Duodenal mucosa (tissue), 2 donors: ENCODE measurements around the gene KLC1.
A peak's percentile ranks its signal among the peaks of the same experiment; 100 is the strongest.
"Not testable (repeated sequence)": the region's sequence is repeated elsewhere in the genome, so short reads cannot be mapped to it uniquely, and the experiment has no call there.

Source experiments
- H3K27ac ChIP-seq: one replicate; pipeline ENCODE4 v1.7.0; 2013; ENCODE audit warnings: low read depth, low read length
- H3K27me3 ChIP-seq, 2 donors: one replicate each; pipeline ENCODE4 v1.7.0; 2013; ENCODE audit warnings: low read length in 2 of 2, control low read depth in 1 of 2; ENCODE audit not compliant: insufficient read depth in 2 of 2, control insufficient read depth in 1 of 2
- H3K36me3 ChIP-seq, 2 donors: one replicate each; pipeline ENCODE4 v1.7.0; 2013; ENCODE audit warnings: low read length in 2 of 2, control low read depth in 1 of 2; ENCODE audit not compliant: insufficient read depth in 2 of 2, control insufficient read depth in 1 of 2
- H3K4me1 ChIP-seq, 2 donors: one replicate each; pipeline ENCODE4 v1.7.0; 2013; ENCODE audit warnings: low read length in 2 of 2, control low read depth in 1 of 2; ENCODE audit not compliant: insufficient read depth in 2 of 2, control insufficient read depth in 1 of 2
- H3K4me3 ChIP-seq, 2 donors: one replicate each; pipeline ENCODE4 v1.7.0; 2013; ENCODE audit warnings: low read length in 2 of 2, low read depth in 1 of 2
- H3K9ac ChIP-seq, 2 donors: one replicate each; pipeline ENCODE4 v1.7.0; 2013; ENCODE audit warnings: low read length in 2 of 2, low read depth in 1 of 2
- H3K9me3 ChIP-seq, 2 donors: one replicate each; pipeline ENCODE4 v1.7.0; 2013; ENCODE audit warnings: low read length in 2 of 2, control low read depth in 1 of 2; ENCODE audit not compliant: control insufficient read depth in 1 of 2

KLC1 gene

GRCh38 chr14:103606963-103607668, 21.9 kb upstream of the KLC1 start:
- no peaks in the 10 kb centered on the region for H3K36me3 ChIP-seq
- peak overlapping the region in 1 of 2 donors; percentile 14 for H3K9ac ChIP-seq
- no peak overlapping the region for H3K27ac ChIP-seq
- peak overlapping the region; percentile 50 to 53 for H3K4me3 ChIP-seq
- peaks cover 8 to 9% of the 10 kb centered on the region in 2 donors for H3K27me3 ChIP-seq
- peaks cover 0 to 9% of the 10 kb centered on the region in 2 donors for H3K9me3 ChIP-seq
- H3K4me1 ChIP-seq: peaks cover 14 to 21% of the 10 kb centered on the region in 2 donors

GRCh38 chr14:103607822-103608221, 21.2 kb upstream of the KLC1 start:
- Histone ChIP-seq H3K36me3 (no peaks in the 10 kb centered on the region), H3K4me1 (peaks cover 14 to 21% of the 10 kb centered on the region in 2 donors), H3K27me3 (peaks cover 8 to 9% of the 10 kb centered on the region in 2 donors), H3K9ac (no peak overlapping the region), H3K27ac (no peak overlapping the region), H3K4me3 (peak overlapping the region; percentile 50 to 53), H3K9me3 (peaks cover 0 to 9% of the 10 kb centered on the region in 2 donors)

- not testable (repeated sequence) for H3K9me3 ChIP-seq, H3K36me3 ChIP-seq, H3K27me3 ChIP-seq, H3K9ac ChIP-seq, H3K4me3 ChIP-seq, H3K27ac ChIP-seq
- peaks cover 14 to 21% of the 10 kb centered on the region in 2 donors for H3K4me1 ChIP-seq
Observed at GRCh38 chr14:103609081-103609480, 19.9 kb upstream of the KLC1 start.

GRCh38 chr14:103611215-103611614, 17.8 kb upstream of the KLC1 start:
- H3K4me3 ChIP-seq: no peak overlapping the region
- no peaks in the 10 kb centered on the region for H3K36me3 ChIP-seq
- no peak overlapping the region for H3K9ac ChIP-seq

GRCh38 chr14:103613517-103613916, 15.5 kb upstream of the KLC1 start:
- Histone ChIP-seq H3K36me3 (no peaks in the 10 kb centered on the region), H3K9me3 (peaks cover 0 to 9% of the 10 kb centered on the region in 2 donors), H3K4me1 (peaks cover 0 to under 1% of the 10 kb centered on the region in 2 donors)

More at GRCh38 chr14:103611215-103611614, 17.8 kb upstream of the KLC1 start:
- Histone ChIP-seq H3K4me1 (peaks cover 14 to 21% of the 10 kb centered on the region in 2 donors), H3K27me3 (peaks cover 8 to 9% of the 10 kb centered on the region in 2 donors), H3K9me3 (peaks cover 0 to 9% of the 10 kb centered on the region in 2 donors), H3K27ac (no peak overlapping the region)

GRCh38 chr14:103616635-103617300, 12.2 kb upstream of the KLC1 start:
- Histone ChIP-seq H3K4me3 (no peak overlapping the region), H3K4me1 (no peaks in the 10 kb centered on the region), H3K27ac (no peak overlapping the region), H3K9ac (no peak overlapping the region), H3K9me3 (no peaks in the 10 kb centered on the region), H3K27me3 (no peaks in the 10 kb centered on the region), H3K36me3 (no peaks in the 10 kb centered on the region)

More at GRCh38 chr14:103613517-103613916, 15.5 kb upstream of the KLC1 start:
- Histone ChIP-seq H3K4me3 (no peak overlapping the region), H3K27me3 (peaks cover 0 to 2% of the 10 kb centered on the region in 2 donors), H3K27ac (no peak overlapping the region), H3K9ac (no peak overlapping the region)

GRCh38 chr14:103619057-103619456, 10.0 kb upstream of the KLC1 start:
- no peaks in the 10 kb centered on the region for H3K36me3 ChIP-seq
- H3K27me3 ChIP-seq: no peaks in the 10 kb centered on the region
- H3K9ac ChIP-seq: no peak overlapping the region
- no peak overlapping the region for H3K4me3 ChIP-seq
- H3K9me3 ChIP-seq: no peaks in the 10 kb centered on the region
- peaks cover 4% of the 10 kb centered on the region in 2 donors for H3K4me1 ChIP-seq
- H3K27ac ChIP-seq: no peak overlapping the region

GRCh38 chr14:103621860-103622259, 7.2 kb upstream of the KLC1 start:
- H3K4me3 ChIP-seq: no peak overlapping the region
- no peak overlapping the region for H3K9ac ChIP-seq
- no peaks in the 10 kb centered on the region for H3K9me3 ChIP-seq
- H3K4me1 ChIP-seq: peaks cover 13 to 15% of the 10 kb centered on the region in 2 donors
- H3K27ac ChIP-seq: no peak overlapping the region
- no peaks in the 10 kb centered on the region for H3K27me3 ChIP-seq
- no peaks in the 10 kb centered on the region for H3K36me3 ChIP-seq

- Histone ChIP-seq H3K27ac (no peak overlapping the region), H3K4me1 (peaks cover 21 to 22% of the 10 kb centered on the region in 2 donors), H3K4me3 (no peak overlapping the region)
Observed at GRCh38 chr14:103623308-103623707, 5.7 kb upstream of the KLC1 start.

GRCh38 chr14:103623883-103624482, 5.0 kb upstream of the KLC1 start:
- Histone ChIP-seq H3K4me1 (peaks cover 21 to 22% of the 10 kb centered on the region in 2 donors), H3K9ac (no peak overlapping the region), H3K9me3 (no peaks in the 10 kb centered on the region), H3K27me3 (no peaks in the 10 kb centered on the region), H3K36me3 (no peaks in the 10 kb centered on the region), H3K4me3 (no peak overlapping the region), H3K27ac (no peak overlapping the region)

More at GRCh38 chr14:103623308-103623707, 5.7 kb upstream of the KLC1 start:
- no peak overlapping the region for H3K9ac ChIP-seq
- H3K9me3 ChIP-seq: no peaks in the 10 kb centered on the region
- H3K27me3 ChIP-seq: no peaks in the 10 kb centered on the region
- no peaks in the 10 kb centered on the region for H3K36me3 ChIP-seq
